Measurements from ENCODE around the gene DOK6.

DOK6 gene

DNA sequence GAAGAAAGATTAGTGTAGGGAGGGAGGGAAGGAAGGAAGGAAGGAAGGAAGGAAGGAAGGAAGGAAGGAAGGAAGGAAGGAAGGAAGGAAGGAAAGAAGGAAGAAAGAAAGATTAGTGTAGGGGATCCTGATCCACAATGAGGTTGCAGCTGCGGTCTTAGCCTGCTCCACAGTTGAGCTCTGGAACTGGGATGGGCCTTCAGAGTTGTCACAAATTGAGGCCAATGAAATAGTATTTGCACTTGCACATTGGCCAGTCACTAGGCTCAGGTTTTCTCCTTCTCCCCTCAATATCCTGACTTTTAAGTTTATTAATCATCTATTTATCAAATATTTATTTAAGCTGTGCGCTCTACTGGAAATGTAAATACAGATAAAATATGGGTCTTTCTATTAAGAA is 34.3 kb downstream of the DOK6 start:
- no peak for DNase-seq (ENCODE audit: low read depth)

DNA sequence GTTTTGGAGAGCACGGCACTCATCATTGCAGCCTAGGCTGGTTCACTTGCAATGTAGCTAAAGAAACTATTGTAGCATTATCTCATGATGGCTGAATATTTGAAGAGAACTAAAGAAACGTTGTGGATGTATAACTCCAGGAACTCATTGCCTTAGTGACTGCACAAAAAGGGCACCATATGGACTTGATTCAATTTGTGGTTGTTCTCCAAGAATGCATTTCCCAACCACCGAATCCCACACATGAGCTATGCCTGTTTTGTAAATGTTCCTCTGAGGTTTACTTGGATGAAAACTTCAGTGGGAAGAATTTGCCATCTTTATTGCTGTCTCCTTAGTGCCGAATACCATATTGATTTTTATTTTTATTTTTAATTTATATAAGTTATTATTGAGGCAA is 43.5 kb downstream of the DOK6 start:
- no peak for DNase-seq (ENCODE audit: low read depth)

DNA sequence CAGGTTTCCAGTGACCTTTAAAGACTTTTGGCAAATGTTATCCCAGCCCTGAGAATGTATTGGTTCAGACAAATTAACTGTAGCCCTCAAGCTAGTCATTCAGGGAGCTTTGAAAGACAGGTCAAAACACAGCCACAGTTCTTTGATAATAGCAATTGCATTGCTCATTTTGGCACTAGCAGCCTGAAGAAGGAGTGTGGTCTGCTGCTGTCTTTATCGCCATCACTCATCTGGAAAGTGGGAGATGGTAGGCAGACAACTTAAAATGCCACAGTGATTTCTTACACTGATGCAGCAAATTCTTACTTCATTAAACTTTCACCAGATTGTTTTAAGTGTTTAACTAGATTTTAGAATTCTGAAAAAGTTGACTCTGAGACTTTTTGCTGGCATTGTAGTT is 47.2 kb downstream of the DOK6 start:
- no peak for DNase-seq (ENCODE audit: low read depth)

DNA sequence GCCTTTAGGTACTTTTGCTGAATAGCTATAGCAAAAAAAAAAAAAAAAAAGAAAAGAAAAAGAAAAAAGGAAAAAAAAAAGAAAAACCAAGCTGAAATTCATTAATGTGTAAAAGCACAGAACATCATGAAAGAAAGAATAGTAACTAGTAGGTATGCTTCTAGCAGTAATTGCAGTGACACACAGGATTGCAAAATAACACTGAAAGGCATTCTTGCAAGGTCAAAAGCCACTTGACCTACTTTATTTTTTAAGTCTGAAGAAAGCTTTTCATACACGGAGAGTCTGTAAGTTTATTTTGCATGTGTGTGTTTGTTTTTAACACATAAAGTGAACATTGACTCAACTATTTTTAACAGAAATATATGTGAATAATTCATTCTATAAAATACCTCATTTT is 54.4 kb downstream of the DOK6 start:
- DNase-seq (ENCODE audit: low read depth): no peak

DNA sequence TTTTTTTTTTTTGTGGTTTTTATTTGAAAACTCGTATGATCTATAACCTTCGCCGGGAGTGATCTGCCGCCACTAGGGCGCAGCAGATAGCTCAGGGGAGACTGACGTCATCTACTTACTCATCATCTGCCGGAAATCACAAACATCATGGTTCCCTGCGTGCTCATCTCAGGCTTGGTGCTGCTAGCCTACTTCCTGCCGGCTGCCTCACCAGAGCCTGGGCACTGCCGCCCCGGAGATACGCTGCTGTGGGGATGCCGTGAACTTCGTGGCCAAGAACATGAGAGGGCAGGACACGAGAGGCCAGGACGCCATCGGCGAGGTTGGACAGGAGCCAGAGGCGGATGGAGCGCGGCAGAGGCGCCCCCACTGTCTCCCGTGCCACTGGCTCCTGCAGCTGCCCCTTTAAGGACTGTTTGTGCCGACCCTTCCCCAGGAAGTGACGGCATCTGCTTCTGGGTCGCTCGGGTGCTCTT is 68.8 kb downstream of the DOK6 start:
- peak; percentile 41 for DNase-seq (ENCODE audit: low read depth)

DNA sequence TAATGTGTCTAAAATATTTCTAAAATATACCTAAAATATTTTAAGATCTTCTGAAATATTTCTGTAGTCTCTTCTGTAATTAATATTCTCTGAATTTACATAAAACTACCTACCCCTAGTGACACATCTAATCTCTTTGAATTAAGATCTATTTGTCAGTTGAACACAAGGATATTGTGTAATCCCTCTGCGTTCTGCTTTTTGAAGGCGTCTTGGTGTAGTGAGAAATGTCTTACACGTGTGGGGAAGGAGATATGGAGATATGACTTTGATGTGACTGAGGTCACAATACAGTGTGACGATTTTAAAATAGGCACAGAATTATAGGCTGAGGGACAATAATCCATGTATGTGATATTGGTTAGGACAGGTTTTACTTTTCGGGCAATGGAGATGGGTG is 79.8 kb downstream of the DOK6 start:
- DNase-seq (ENCODE audit: low read depth): no peak

DNA sequence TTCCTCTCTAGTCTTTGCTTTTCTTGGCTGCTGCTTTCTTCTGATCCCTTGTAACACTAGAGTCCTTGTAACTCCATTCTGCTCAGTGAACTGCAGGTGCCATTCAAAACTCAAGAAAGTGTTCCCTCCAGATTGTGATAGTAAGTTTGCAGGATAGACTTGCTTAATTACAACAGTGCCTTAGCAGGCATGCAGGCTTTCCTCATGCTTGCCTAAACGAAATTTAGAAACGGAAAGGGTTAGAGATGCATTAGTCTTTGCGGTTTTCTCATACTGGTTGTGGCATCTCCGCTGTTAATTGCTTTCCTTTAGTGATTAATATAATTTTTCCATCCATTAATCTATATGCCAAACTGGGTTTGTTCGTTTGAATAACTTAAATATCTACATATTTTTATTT is 82.9 kb downstream of the DOK6 start:
- no peak for DNase-seq (ENCODE audit: low read depth)

DNA sequence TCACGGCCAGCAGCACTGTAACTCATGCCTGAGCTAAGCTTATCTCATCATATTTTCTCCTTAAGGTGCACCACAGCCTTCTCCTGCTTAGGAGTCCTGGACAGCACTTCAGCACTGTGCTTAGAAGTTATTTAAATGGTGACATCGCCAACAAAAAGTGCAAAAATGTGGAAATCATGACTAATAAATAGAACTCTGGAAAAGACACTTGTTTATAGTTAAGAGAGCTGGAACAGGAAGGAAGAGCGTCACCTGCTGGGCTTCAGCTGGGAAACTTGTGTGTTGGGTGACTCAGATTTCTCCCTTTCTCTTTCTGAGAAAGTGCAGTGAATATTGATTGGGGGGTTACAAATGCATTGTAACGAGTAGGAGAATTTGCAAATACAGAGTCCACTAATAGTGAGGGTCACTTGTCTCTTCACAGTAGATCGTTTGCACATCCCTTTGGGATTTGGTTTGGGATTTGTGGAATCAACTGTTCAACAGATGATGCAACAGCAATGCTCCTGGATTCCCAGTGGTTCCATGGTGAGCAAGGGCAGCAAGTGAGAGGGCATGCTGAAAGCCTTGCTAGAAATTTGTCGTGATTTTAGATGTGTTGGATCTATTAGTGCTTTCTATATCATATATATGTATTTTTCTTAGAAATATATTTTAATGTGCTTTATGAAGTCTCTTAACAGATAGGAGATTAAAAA is 84.2 kb downstream of the DOK6 start:
- no peak for DNase-seq (ENCODE audit: low read depth)

DNA sequence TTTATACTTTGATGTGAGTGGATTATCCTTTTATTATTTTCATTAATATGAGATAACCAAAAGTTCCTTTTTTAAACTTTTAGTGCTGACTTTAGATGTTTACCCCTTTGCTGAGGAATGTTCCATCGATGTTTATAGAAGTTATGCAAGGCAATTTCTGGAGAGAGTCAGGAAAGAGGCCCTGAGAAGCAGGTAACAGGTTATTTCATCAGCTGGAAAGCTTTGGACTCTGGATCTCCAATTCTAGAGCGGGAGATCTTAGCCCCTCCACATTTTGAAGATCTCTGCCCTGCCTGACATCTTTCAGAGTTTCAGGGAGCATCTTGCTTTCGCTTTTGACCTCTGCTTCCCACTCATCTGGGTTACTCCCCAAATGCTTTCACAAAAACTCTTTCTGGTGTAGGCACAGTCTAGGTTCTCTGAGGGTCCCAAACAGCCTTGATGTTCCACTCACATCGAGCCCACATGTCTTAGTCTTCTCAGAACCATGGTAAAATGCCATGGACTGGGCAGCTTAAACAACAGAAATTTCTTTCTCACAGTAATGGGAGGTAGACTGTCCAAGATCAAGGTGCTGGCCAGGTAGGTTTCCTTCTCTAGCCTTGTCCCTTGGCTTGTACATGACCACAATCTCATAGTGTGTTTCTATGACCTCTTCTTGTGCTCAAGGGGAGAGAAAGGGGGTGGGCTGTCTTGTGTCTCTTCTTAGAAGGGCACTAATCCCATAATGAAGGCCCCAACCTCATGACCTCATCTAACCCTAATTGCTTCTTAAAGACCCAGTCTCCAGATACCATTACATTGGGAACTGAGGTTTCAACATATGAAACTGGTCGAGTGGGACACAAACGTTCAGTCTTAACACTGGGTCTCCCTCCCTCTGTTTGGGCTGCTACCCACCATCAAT is 87.1 kb downstream of the DOK6 start:
- no peak for DNase-seq (ENCODE audit: low read depth)

DNA sequence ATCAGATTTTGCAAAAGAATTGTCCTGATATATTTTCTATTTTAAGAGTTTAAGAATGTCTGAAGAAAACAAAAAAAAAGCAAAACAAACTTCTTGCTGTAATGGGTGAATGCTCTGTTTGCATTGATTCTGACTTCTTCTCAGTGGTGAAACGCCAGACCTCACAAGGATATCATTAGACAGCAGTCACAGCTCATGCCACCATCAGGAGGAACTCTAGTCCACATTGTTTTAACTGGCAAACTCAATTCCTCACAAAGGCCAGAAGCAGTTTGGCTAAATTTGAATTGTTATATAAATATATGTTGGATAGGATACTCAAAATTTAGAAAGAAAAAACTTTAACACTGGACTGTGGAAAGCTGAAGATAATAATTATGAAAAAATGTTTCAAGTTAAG is 89.4 kb downstream of the DOK6 start:
- no peak for DNase-seq (ENCODE audit: low read depth)

DNA sequence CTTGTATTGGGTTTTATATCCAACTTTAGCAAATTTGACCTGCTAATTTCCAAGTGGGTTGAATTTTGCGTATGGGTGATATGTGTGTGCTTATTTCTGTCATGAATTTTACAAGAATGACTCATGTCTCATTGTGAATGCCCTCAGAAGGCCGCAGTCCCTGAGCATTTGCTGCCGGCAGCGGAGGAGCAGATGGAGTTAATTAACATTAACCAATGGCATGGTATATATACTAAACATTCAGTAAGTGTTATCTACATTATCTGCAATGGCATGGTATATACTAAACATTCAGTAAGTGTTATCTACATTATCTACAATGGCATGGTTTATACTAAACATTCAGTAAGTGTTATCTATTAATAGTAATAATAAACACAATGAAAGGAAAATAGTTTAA is 90.1 kb downstream of the DOK6 start:
- no peak for DNase-seq (ENCODE audit: low read depth)

DNA sequence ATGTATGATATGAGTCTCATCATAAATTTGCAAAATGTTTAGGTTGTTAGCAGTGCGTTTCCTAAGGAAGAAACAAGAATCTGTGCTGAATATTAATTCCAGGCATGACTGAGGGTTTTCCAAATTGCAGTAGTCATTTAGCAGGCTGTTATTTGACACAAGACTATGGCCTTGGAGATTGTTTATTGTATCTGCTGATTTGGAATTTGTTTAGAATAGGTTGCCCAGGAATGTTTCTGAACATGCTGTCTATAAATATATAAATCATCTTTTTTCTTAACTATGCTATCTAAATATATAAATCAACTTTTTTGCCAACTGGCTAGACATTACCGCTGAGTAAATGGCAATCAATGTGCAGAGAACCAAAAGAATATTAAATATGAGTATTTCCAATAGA is 90.9 kb downstream of the DOK6 start:
- DNase-seq (ENCODE audit: low read depth): no peak

DNA sequence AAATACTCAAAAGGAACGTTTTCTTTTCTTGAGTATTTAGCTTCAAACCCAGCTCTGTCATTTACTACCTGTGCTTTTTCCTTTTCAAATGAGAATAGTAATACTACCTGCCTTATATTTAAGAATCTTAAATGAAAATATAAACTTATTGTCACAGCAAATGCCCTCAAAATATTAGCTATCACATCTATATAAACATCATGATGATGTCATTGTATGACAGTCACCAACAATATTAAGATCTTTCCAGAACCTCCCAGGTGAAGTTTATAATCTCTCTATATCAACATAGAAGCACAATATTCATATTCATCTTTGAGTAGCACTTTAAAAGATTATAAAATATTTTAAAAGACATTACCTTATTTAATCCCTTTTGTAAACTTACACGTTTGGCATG is 92.2 kb downstream of the DOK6 start:
- DNase-seq (ENCODE audit: low read depth): no peak

DNA sequence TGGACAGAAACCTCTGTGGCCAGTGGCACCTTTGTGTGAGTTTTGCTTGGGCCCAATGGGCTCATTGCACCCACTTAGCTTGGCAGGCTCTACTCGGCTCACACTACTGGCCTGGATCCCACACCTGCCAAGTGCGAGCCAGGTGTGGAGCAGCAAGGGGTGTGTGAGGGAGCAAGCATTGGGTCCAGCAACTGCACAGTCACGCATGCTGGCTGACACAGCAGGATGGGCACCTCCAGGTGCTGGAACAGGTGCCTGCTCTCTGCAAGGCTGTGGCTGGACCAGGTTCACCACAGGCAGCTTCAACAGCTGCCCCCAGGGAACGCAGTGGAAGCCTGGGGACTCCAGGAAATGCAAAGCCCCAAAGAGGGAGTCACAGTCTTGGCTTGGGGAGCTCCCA is 94.2 kb downstream of the DOK6 start:
- DNase-seq (ENCODE audit: low read depth): no peak

DNA sequence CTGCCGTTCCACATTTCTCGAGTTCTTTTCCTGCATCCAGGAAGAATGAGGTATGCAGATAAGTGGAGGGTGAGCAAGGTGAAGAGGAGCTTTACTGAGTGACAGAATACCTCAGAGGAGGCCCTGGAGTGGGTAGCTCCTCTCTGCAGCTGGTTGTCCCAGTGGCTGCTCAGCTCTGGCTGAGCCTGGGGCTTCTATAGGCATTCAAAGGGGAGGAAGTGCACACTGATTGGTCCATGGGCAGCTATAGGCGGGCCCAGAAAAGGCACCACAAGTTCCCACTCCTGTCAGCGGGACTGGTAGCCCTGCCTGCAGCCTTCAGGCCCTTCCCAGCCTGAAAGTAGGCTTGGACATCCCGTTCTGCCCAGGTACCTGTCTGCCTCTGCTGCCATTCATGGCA is 94.7 kb downstream of the DOK6 start:
- no peak for DNase-seq (ENCODE audit: low read depth)

DNA sequence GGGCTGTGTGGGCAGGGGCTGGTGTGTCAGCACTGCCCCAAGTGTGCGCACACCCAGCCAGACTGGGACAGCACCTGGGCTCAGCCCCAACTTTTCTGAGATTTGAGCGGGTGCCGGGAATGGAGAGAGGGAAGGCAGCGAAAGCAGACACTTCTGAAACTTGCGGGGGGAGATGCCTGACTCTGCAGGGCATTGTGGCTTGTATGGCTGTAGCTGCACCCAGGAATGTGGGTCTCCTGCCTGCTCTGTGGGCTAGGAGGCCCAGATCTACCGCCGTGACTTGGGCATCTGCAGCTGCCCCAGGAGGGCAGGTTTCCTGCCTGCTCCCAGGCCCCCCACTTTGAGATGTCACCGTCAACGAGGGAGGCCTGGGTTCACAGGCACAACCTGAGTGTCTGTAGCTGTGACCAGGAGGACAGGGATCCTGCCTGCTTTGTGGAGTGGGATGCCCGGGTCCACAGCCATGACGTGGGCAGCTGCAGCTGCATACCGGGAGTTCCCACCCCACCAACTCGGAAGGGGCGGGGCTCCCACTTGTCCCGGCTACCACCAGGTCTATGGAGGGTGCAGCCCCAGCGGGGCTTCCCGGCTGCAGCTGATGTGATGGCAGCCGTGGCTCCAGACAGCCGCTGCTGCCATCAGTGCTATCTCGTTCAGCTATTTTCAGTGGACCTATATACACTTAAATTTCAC is 95.3 kb downstream of the DOK6 start:
- no peak for DNase-seq (ENCODE audit: low read depth)

DNA sequence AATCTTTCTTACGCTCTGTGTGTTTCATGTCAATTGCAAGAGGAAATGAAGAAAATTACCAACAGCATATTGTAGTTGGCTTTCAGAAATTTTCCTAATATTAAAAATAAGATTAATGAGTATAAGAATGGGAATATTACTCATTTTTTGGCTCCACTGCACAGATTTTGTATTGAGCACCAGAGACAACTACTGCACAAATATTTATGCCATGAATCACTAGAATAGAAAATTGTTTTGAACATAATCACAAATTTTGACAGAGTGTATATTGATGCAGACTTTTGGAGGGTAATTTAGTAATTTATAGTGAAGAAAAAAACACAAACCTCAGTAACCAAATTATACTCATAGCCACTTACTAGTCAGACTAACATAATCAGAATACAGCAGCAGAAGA is 118.3 kb downstream of the DOK6 start:
- no peak for DNase-seq (ENCODE audit: low read depth)

DNA sequence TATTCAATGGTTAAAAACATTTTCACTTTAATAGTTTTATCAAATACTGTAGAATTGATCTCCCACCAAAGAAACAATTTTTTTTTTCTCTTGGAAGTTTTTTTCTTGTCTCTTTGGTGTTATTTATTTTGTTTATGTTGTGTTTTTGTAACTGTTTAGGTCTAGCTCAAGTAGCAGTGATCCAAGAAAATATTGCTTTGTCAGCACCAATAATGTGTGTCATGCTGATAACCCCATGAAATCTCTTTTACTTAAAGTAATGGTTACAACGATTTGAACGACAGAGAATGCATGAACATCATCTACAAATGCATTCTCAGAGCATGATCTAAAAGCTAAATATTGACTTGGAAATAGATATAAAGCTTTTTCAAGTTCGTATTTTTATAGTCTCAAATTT is 122.9 kb downstream of the DOK6 start:
- DNase-seq (ENCODE audit: low read depth): no peak

DNA sequence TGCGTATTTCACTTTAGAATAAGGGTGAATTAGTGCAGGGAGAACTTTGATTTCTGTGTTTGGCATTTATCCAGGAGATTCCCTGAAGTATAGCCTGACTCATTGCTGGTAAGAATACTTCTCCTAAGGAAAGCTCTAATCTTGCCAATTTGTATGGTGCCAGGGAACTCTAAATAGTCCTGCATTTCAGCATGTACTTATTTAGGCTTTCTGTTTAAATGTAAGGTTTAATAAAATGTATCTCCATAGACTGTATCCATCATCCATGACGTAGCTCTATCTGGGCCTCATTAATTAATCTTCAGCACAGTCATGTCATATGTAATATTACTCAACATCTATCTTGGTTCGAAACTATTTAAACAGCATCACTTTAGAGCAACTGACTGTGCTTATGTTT is 127.7 kb downstream of the DOK6 start:
- no peak for DNase-seq (ENCODE audit: low read depth)

DNA sequence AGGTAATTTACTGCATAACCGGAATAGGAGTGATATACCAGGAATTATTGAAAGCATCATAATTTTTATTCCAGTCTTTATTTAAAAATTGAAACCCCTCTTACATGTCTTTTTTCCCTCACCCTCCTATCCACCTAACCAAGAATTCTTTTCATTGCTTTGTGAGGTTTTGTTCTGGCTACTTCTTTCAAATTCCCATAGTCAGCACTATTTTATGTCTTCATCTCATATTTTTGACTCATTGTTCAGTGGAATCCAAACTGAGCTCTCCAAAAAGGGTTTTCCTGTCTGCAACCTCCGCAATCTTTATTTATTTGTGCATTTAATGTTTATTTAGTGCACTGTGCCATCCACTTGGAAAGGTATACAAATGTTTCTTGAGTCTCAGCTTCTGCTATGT is 128.5 kb downstream of the DOK6 start:
- DNase-seq (ENCODE audit: low read depth): no peak

DNA sequence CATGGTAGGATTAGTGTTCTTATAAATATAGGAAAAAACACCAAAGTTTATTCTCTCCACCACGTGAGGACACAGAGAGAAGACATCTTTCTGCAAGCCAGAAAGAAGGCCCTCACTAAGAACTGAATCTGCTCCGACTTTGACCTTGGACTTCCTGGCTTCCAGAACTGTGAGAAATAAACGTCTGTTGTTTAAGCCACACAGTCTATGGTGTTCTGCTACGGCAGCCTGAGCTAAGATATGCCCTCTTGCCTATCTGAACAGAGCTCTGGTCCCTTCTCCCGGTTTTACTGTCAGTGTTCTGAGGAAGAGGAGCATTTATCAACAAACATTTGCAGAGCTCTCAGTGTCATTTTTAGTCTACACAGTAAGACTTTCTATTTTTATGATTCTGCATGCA is 131.3 kb downstream of the DOK6 start:
- no peak for DNase-seq (ENCODE audit: low read depth)

DNA sequence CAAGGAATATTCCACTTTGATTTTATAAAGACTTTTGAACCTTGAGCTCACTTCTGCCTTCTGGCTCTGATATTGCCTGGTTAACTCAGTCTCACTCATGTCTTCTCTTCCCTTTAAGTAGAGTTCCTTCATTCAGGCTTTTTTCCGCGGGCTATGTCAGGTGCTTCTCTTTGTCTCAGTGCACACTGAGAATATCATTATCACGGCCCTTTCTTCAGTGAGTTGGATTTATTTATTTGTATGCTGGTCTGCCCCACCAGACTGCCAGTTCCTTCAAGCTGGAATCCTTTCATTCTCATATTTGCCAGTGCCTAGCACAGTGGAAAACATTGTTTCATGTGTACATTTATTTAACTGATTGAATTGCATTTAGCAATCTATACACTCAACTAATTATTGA is 136.5 kb downstream of the DOK6 start:
- DNase-seq (ENCODE audit: low read depth): no peak

DNA sequence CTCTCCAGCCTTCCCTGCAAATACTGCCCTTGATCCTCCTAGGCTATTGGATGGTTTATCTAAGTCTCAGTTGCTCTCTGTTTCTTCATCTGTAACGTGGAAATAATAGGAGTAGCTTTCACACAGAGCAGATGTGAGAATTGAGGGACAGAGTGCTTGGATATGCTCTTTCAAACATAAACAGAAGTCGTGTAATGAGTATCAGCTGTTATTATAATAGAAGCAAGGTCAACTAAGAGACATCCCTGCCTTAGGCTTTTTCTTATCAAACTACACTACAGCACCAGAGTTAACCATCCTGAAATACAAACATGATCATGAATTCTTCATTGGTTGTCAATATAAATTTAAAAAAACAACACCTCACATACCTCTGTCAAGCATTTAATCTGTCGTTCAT is 138.2 kb downstream of the DOK6 start:
- no peak for DNase-seq (ENCODE audit: low read depth)
